K562 (cell line): ENCODE data around the gene DRC3. TPM values are rescaled to one million over a fixed set of nuclear protein-coding genes. Genes with fewer than 3 reads are reported as not detected.

Source experiments
- AFF1 ChIP-seq, 2 experiments: fragments of 450-650 bp; IDR thresholded peaks; 2 replicates each; pipeline ENCODE4 v1.6.1; 2018; ENCODE audit warnings: mild to moderate bottlenecking in 2 of 2, low read depth in 1 of 2; ENCODE audit not compliant: partially characterized antibody in 2 of 2
- BMI1 ChIP-seq: fragments of 150-350 bp; IDR thresholded peaks from 2 replicates; pipeline ENCODE4 v1.6.1; 2014; ENCODE audit warnings: low read length
- HMBOX1 ChIP-seq: sonication (generic); IDR thresholded peaks from 2 replicates; pipeline ENCODE4 v1.6.1; 2016
- HNRNPLL ChIP-seq: fragments of 200-400 bp; formaldehyde crosslinking; IDR thresholded peaks from 2 replicates; pipeline ENCODE4 v1.6.1; 2017; ENCODE audit warnings: low read length, low read depth, mild to moderate bottlenecking; ENCODE audit not compliant: poor library complexity, severe bottlenecking
- MNT ChIP-seq, 2 experiments: fragments of 450-650 bp; conservative IDR thresholded peaks; 2 replicates each; pipeline ENCODE4 v1.6.1; 2017; ENCODE audit warnings: mild to moderate bottlenecking in 2 of 2, moderate library complexity in 2 of 2
- PTBP1 ChIP-seq: fragments of 200-400 bp; formaldehyde crosslinking; IDR thresholded peaks from 2 replicates; pipeline ENCODE4 v1.6.1; 2017; ENCODE audit warnings: low read depth, low read length
- RNF219 ChIP-seq: fragments of 250-450 bp; sonication (Bioruptor Pico); IDR thresholded peaks from 2 replicates; pipeline ENCODE4 v1.5.0; 2022; ENCODE audit warnings: mild to moderate bottlenecking
- TSHZ1 ChIP-seq: fragments of 250-450 bp; sonication (Bioruptor Pico); IDR thresholded peaks from 2 replicates; pipeline ENCODE4 v1.4.0; 2020; ENCODE audit warnings: mild to moderate bottlenecking, moderate library complexity
- ZNF253 ChIP-seq: fragments of 250-450 bp; sonication (Bioruptor Pico); conservative IDR thresholded peaks from 2 replicates; pipeline ENCODE4 v1.6.1; 2021; ENCODE audit warnings: mild to moderate bottlenecking
- ZNF695 ChIP-seq: fragments of 450-650 bp; formaldehyde crosslinking; IDR thresholded peaks from 2 replicates; pipeline ENCODE4 v1.4.0; 2020; ENCODE audit warnings: mild to moderate bottlenecking, moderate library complexity
- ZNF79 ChIP-seq: fragments of 250-450 bp; sonication (Bioruptor Pico); IDR thresholded peaks from 2 replicates; pipeline ENCODE4 v1.4.0; 2020; ENCODE audit warnings: low read depth, mild to moderate bottlenecking, moderate library complexity
- polyA plus RNA-seq, 8 experiments: library from polyadenylated mRNA; depleted of rRNA in 4 of 8; stranded (reverse) in 5 of 8; unstranded in 3 of 8; fragments of >200 nt; fragmentation: Nextera tagmentation in 2 of 8; fragmentation: Illumina TruSeq in 1 of 8; extraction: Ambion mirVana in 2 of 8; extraction: Trizol in 1 of 8; gene quantifications; 2 replicates each; pipeline versions ENCODE4 v1.2.1 to v1.2.3, GENCODE V29; 2011 to 2014; ENCODE audit warnings: inconsistent platforms in 1 of 8, missing spikeins in 1 of 8
- total RNA-seq, 7 experiments: library from RNA; depleted of rRNA in 6 of 7; stranded (reverse); fragments of >200 nt in 6 of 7; fragmentation: Illumina TruSeq in 2 of 7; extraction: Trizol in 2 of 7; gene quantifications; 2 replicates each; pipeline versions ENCODE4 v1.2.1 to v1.2.3, GENCODE V29; 2011 to 2021; ENCODE audit warnings: low replicate concordance in 1 of 7

The DRC3 gene
- total and polyA plus RNA-seq, 9 of the 15 experiments (the other 6 are each of a cell fraction or from before 2014, with no cell fraction given), result 0.10 to 0.84 (median 0.30) TPM; not detected in 3

GRCh38 chr17:17972126-17972951 lies at the start of gene DRC3, which contains the start of gene TOM1L2 (continued):
- TF ChIP-seq AFF1 (IDR thresholded peaks at IDR 0.05; ENCODE audit: low read depth in 1 of 2, partially characterized antibody in 2 of 2) (peak in 1 of 2 experiments; percentile 83), BMI1 (peak; percentile 62; the same call in 1 of the 2 replicates), HNRNPLL (peak; percentile 44), ZNF79 (CRISPR knock-in tag) (no peak), MNT (conservative IDR thresholded peaks at IDR 0.05) (peak; percentile 79 to 87), RNF219 (CRISPR knock-in tag) (no peak), HMBOX1 (no peak), PTBP1 (no peak), ZNF695 (CRISPR knock-in tag) (no peak), TSHZ1 (CRISPR knock-in tag) (no peak), ZNF253 (no peak)
